ENCODE measurements around the gene MEIS2. TPM values are rescaled to one million over a fixed set of nuclear protein-coding genes. Genes with fewer than 3 reads are reported as not detected.

MEIS2 gene
- total RNA-seq, 1 donor from 2014 or later, result 6.7 TPM

- Histone ChIP-seq H3K4me3 (ENCODE audit: low read depth, low read length) (no peak overlapping the region), H3K36me3 (ENCODE audit: control insufficient read depth, insufficient read depth, low read length) (no peaks in the 10 kb centered on the region), H3K27me3 (ENCODE audit: control insufficient read depth, insufficient read depth, low read length) (no peaks in the 10 kb centered on the region)
- DNase-seq (ENCODE audit: low read depth), result no peak
- TF ChIP-seq, protein P1, sequence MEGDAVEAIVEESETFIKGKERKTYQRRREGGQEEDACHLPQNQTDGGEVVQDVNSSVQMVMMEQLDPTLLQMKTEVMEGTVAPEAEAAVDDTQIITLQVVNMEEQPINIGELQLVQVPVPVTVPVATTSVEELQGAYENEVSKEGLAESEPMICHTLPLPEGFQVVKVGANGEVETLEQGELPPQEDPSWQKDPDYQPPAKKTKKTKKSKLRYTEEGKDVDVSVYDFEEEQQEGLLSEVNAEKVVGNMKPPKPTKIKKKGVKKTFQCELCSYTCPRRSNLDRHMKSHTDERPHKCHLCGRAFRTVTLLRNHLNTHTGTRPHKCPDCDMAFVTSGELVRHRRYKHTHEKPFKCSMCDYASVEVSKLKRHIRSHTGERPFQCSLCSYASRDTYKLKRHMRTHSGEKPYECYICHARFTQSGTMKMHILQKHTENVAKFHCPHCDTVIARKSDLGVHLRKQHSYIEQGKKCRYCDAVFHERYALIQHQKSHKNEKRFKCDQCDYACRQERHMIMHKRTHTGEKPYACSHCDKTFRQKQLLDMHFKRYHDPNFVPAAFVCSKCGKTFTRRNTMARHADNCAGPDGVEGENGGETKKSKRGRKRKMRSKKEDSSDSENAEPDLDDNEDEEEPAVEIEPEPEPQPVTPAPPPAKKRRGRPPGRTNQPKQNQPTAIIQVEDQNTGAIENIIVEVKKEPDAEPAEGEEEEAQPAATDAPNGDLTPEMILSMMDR (IDR thresholded peaks at IDR 0.05; ENCODE audit: insufficient read depth, low read length, poor library complexity, severe bottlenecking), result no peak
Measured at GRCh38 chr15:37059086-37059485, 41.3 kb downstream of the MEIS2 start.

- TF ChIP-seq, protein P1 (IDR thresholded peaks at IDR 0.05; ENCODE audit: insufficient read depth, low read length, poor library complexity, severe bottlenecking), result no peak
- Histone ChIP-seq H3K4me3 (ENCODE audit: low read depth, low read length) (no peak overlapping the region), H3K27me3 (ENCODE audit: control insufficient read depth, insufficient read depth, low read length) (no peaks in the 10 kb centered on the region), H3K36me3 (ENCODE audit: control insufficient read depth, insufficient read depth, low read length) (no peaks in the 10 kb centered on the region)
- DNase-seq (ENCODE audit: low read depth), result no peak
Measured at GRCh38 chr15:37058316-37058985, 41.9 kb downstream of the MEIS2 start.

GRCh38 chr15:37057831-37058230 is 42.5 kb downstream of the MEIS2 start:
- no peaks in the 10 kb centered on the region for H3K27me3 ChIP-seq (ENCODE audit: control insufficient read depth, insufficient read depth, low read length)
- DNase-seq (ENCODE audit: low read depth), result no peak

DNA sequence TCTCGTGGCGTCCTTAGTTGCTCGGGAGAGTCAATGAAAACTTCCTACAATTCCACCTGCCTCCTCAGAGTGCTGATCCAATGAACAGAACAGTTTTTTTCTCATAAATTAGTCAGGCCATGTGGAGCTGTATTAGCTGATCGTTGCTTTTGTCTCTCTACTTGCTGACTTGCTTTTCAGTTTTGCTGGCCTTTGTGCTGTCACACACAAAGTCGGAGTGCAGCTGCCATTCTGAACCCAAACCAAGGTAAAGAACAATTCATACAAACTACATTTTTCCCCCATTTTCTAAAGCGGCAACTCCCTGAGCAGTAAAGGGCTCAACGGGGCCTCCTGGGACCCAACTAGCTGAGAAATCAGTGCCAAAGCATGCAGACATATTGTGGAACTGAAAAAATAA is 43.1 kb downstream of the MEIS2 start:
- H3K27me3 ChIP-seq (ENCODE audit: control insufficient read depth, insufficient read depth, low read length), result no peaks in the 10 kb centered on the region
- no peak for DNase-seq (ENCODE audit: low read depth)
- H3K36me3 ChIP-seq (ENCODE audit: control insufficient read depth, insufficient read depth, low read length), result no peaks in the 10 kb centered on the region
- TF ChIP-seq, protein P1 (IDR thresholded peaks at IDR 0.05; ENCODE audit: insufficient read depth, low read length, poor library complexity, severe bottlenecking), result no peak
- H3K4me3 ChIP-seq (ENCODE audit: low read depth, low read length), result no peak overlapping the region

More at GRCh38 chr15:37057831-37058230, 42.5 kb downstream of the MEIS2 start:
- TF ChIP-seq, protein P1 (IDR thresholded peaks at IDR 0.05; ENCODE audit: insufficient read depth, low read length, poor library complexity, severe bottlenecking), result no peak
- H3K36me3 ChIP-seq (ENCODE audit: control insufficient read depth, insufficient read depth, low read length), result no peaks in the 10 kb centered on the region
- no peak overlapping the region for H3K4me3 ChIP-seq (ENCODE audit: low read depth, low read length)

DNA sequence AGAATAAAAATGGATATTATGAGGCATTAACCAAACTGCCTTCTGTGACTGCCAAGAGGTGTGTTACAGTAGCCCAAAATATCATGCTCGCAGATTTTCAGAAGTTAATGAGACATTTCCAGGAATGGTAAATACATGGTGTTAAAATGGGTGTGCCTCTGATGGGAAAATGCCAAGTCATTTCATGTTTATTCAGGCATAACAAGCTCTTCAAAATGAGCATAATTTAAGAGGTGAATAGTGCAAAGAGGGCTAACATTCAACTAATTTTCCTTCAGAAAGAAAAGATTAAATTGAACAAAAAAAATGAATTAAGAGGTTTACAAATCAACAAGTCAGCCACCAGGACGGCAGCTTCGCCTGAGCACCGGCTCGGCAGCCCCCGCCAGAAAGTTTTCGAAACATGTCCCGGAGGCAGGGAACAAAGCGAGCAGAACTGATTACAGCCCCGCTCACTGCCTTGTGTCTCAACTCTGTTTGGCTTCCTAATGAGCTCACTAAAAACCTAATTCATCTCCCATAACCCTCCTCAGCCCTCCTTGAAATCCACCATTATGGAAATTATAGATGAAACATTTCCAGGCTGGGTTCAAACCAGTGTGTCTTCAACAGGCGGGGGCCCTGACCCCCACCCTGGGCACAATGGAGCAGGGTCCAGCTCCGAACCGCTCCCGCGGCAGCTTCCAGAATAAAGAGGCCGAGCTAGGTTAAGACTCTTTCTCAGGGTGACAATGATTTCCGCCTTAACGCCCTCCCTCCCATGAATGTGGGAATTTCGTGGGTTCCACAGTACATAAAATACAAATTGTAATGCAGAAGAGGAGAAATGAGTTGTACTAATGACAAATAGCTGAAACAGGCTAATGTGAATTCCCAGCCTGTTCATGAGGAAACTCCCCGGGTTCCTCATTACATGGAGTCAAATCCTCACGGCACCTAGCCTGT is 43.9 kb downstream of the MEIS2 start:
- Histone ChIP-seq H3K36me3 (ENCODE audit: control insufficient read depth, insufficient read depth, low read length) (no peaks in the 10 kb centered on the region), H3K27me3 (ENCODE audit: control insufficient read depth, insufficient read depth, low read length) (no peaks in the 10 kb centered on the region), H3K4me3 (ENCODE audit: low read depth, low read length) (no peak overlapping the region)
- DNase-seq (ENCODE audit: low read depth), result no peak
- TF ChIP-seq, protein P1 (IDR thresholded peaks at IDR 0.05; ENCODE audit: insufficient read depth, low read length, poor library complexity, severe bottlenecking), result no peak

All from kidney epithelial cell (primary cell).